ENCODE results near the gene CYP2A7. TPM values are rescaled to one million over a fixed set of nuclear protein-coding genes. Genes with fewer than 3 reads are reported as not detected.
A peak's percentile ranks its signal among the peaks of the same experiment; 100 is the strongest.
"Not testable (repeated sequence)": the region's sequence is repeated elsewhere in the genome, so short reads cannot be mapped to it uniquely, and the experiment has no call there.

The CYP2A7 gene
- total RNA-seq, 1 donor from 2014 or later, result 1.7 TPM

GRCh38 chr19:40867701-40868100, 14.3 kb downstream of the CYP2A7 start:
- Histone ChIP-seq H3K27ac (no peak overlapping the region), H3K36me3 (no peaks in the 10 kb centered on the region), H3K4me1 (no peaks in the 10 kb centered on the region), H3K4me3 (no peak overlapping the region), H3K27me3 (no peaks in the 10 kb centered on the region), H3K9me3 (no peaks in the 10 kb centered on the region)
- DNase-seq (no peak), ATAC-seq (no peak)
- intact Hi-C loops (cut with DNase I), result no loop called here
- TF ChIP-seq CTCF (IDR thresholded peaks at IDR 0.05), result no peak

DNA sequence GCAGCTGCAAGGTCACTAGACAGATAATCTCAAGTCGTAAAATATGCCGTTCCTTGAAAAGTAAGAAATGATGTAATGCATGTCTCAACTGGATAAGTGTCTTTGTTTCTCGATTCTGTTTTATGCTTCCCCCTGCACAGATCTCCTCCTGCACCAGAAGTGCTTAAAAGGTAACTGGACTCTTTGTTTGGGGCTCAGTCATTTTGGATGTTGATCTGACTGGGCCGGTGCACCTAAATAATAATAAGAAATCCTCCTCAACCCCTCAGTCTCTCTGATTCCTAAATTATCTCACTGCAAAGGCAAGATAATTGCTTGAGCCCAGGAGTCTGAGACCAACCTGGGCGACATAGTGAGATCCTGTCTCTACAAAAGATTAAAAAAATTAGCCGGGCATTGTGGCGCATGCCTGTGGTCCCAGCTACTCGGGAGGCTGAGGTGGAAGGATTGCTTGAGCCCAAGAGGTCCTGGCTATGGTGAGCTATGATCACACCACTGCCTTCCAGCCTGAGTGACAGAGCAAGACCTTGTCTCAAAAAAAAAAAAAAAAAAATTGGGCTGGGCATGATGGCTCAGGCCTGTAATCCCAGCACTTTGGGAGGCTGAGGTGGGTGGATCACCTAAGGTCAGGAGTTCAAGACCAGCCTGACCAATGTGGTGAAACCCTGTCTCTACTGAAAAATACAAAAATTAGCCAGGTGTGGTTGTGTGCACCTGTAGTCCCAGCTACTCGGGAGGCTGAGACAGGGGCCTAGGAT, 17.1 kb downstream of the CYP2A7 start:
- DNase-seq; intact Hi-C loops (cut with DNase I); H3K27me3 ChIP-seq; H3K9me3 ChIP-seq; H3K27ac ChIP-seq; H3K36me3 ChIP-seq; H3K4me1 ChIP-seq; H3K4me3 ChIP-seq; ATAC-seq: not testable (repeated sequence)

GRCh38 chr19:40862785-40863184, 19.2 kb downstream of the CYP2A7 start:
- no peaks in the 10 kb centered on the region for H3K27me3 ChIP-seq
- H3K4me3 ChIP-seq, result no peak overlapping the region
- H3K36me3 ChIP-seq, result no peaks in the 10 kb centered on the region
- intact Hi-C loops (cut with DNase I), result no loop called here
- H3K4me1 ChIP-seq, result no peaks in the 10 kb centered on the region
- ATAC-seq (no peak), DNase-seq (no peak)
- TF ChIP-seq CTCF (IDR thresholded peaks at IDR 0.05), result no peak
- no peak overlapping the region for H3K27ac ChIP-seq
- H3K9me3 ChIP-seq, result no peaks in the 10 kb centered on the region

- Histone ChIP-seq H3K36me3 (no peaks in the 10 kb centered on the region), H3K4me1 (no peaks in the 10 kb centered on the region), H3K27me3 (no peaks in the 10 kb centered on the region), H3K9me3 (no peaks in the 10 kb centered on the region), H3K4me3 (no peak overlapping the region), H3K27ac (no peak overlapping the region)
- no peak for TF ChIP-seq CTCF (IDR thresholded peaks at IDR 0.05)
- ATAC-seq (no peak), DNase-seq (no peak)
- intact Hi-C loops (cut with DNase I), result no loop called here
Measured at GRCh38 chr19:40862333-40862732, 19.7 kb downstream of the CYP2A7 start.

DNA sequence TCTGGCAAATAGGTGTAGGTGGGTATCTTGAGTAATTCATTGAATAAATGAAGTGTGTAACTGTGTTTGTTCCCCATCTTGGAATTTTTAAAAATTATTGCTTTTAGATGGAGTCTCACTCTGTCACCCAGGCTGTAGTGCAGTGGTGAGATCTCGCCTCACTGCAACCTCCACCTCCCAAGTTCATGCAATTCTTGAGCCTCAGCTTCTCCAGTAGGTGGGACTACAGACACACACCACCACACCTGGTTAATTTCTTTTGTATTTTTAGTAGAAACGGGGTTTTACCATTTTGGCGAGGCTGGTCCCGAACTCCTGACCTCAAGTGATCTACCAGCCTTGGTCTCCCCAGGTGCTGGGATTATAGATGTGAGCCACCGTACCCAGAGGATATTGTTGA, 23.9 kb downstream of the CYP2A7 start:
- DNase-seq (no peak), ATAC-seq (no peak)
- no peak overlapping the region for H3K4me3 ChIP-seq
- intact Hi-C loops (cut with DNase I), result no loop called here
- H3K9me3 ChIP-seq, result no peaks in the 10 kb centered on the region
- H3K27ac ChIP-seq, result no peak overlapping the region
- no peak for TF ChIP-seq CTCF (IDR thresholded peaks at IDR 0.05)
- H3K4me1 ChIP-seq, result no peaks in the 10 kb centered on the region
- no peaks in the 10 kb centered on the region for H3K36me3 ChIP-seq
- H3K27me3 ChIP-seq, result no peaks in the 10 kb centered on the region

DNA sequence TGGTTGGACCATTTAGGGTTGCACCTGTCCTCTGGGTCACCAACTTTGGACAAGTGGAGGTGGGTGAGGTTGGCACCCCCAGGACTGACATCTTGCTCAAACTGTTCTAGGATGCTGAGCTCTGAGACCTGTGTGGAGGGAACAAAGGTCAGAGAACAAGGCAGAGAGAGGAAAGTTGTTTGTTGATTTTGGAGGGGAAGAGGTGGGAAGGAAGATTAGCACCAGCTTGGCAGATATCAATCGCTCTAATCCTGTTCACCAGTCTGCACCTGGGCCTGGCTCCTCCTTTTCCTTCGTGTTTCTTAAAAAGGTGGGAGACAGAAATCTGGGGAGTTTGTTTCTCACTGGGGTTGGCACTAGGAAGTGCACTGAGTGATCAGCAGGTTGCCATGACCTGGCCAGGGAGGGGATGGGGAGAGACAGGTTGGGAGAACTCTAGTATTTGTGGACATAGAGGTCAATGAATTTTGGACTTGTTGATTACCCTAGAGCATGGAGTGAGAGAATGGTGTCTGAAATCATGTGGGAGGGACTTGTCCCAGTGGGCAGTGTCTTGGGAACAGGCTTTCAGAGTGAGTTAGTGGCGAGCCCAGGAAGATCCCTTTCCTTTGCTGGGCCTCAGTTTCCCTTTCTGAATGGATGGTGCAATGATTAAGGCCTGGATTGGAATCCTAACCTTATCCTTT, 29.4 kb downstream of the CYP2A7 start:
- H3K4me3 ChIP-seq; H3K27ac ChIP-seq; ATAC-seq; H3K36me3 ChIP-seq; H3K4me1 ChIP-seq; H3K9me3 ChIP-seq; DNase-seq; H3K27me3 ChIP-seq; intact Hi-C loops (cut with DNase I): not testable (repeated sequence)

DNA sequence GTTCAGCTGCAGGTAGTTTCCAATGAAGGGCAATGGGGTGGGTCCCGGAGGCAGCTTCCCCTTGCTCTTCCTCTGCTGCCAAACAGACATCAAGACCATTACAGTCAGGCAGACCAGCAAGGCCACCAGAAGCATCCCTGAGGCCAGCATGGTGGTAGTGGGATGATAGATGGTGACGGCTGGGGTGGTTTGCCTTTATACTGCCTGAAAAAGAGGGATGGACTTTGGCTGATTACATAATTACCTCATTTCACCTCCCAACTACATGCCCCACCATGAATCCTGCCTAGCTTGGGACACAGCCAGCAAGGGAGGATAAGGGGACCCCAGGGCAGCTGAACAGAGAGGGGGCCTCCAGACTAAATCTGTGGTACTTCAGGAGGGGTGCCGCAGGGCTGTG, 31.8 kb downstream of the CYP2A7 start, which contains the start of gene CYP2A6:
Gene CYP2A6, minus strand, starts transcription at position 171 of the 400 bp plus-strand sequence. Its CDS starts 21 bp downstream, at position 150.
- H3K27me3 ChIP-seq; H3K4me3 ChIP-seq; H3K9me3 ChIP-seq; intact Hi-C loops (cut with DNase I); DNase-seq; H3K27ac ChIP-seq; ATAC-seq; H3K36me3 ChIP-seq; H3K4me1 ChIP-seq: not testable (repeated sequence)

- intact Hi-C loops (cut with DNase I), result not testable (repeated sequence)
Measured at GRCh38 chr19:40846722-40847121, 35.3 kb downstream of the CYP2A7 start.

DNA sequence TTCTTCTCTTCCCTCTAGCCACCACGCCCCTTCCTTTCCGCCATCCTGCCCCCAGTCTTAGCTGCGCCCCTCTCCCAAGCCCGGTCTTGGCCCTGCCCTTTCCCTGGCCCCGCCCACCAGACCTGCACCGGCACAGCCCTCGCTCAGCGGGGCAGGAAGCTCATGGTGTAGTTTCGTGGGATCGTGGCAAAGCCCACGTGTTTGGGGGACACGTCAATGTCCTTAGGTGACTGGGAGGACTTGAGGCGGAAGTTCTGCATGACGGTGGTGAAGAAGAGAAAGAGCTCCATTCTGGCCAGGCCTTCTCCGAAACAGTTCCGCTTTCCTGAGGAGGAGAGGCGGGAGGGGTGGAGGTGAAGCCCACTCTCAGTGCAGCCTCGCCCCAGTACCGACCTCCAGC, 38.4 kb downstream of the CYP2A7 start:
- intact Hi-C loops (cut with DNase I); H3K9me3 ChIP-seq; H3K4me1 ChIP-seq; H3K36me3 ChIP-seq; H3K27ac ChIP-seq; H3K27me3 ChIP-seq: not testable (repeated sequence)
- peak; percentile 85 for DNase-seq
- H3K4me3 ChIP-seq, result peak overlapping the region; percentile 26
- ATAC-seq, result peak; percentile 89

More at GRCh38 chr19:40846722-40847121, 35.3 kb downstream of the CYP2A7 start:
- not testable (repeated sequence) for H3K9me3 ChIP-seq, H3K27me3 ChIP-seq, H3K27ac ChIP-seq, ATAC-seq, H3K36me3 ChIP-seq, DNase-seq, H3K4me3 ChIP-seq, H3K4me1 ChIP-seq

- H3K27ac ChIP-seq; intact Hi-C loops (cut with DNase I); DNase-seq; H3K36me3 ChIP-seq; H3K9me3 ChIP-seq; H3K4me1 ChIP-seq; H3K27me3 ChIP-seq: not testable (repeated sequence)
- H3K4me3 ChIP-seq, result peak overlapping the region; percentile 26
- peak; percentile 49 for ATAC-seq
Measured at GRCh38 chr19:40842997-40843652, 38.9 kb downstream of the CYP2A7 start.
